Amniotic epithelial cell (primary cell): Measurements from ENCODE around the gene WDR62.
"Not testable (repeated sequence)": the region's sequence is repeated elsewhere in the genome, so short reads cannot be mapped to it uniquely, and the experiment has no call there.

Experiments
- DNase-seq: peaks from one replicate; pipeline ENCODE4 v3.0.0-alpha.2; 2010; ENCODE audit warnings: low read depth

WDR62 gene

GRCh38 chr19:36110487-36111199, 55.9 kb downstream of the WDR62 start, which contains the start of gene OVOL3:
Gene OVOL3, plus strand, starts transcription at chr19:36111143. Its CDS starts 60 bp downstream, at chr19:36111203.
- no peak for DNase-seq

- DNase-seq = no peak
These were observed 56.5 kb downstream of the WDR62 start for GRCh38 chr19:36111200-36111539.

GRCh38 chr19:36112678-36113077, 58.0 kb downstream of the WDR62 start:
- no peak for DNase-seq

- DNase-seq = no peak
These were observed 58.7 kb downstream of the WDR62 start for GRCh38 chr19:36113425-36113824.

GRCh38 chr19:36113894-36114720, 59.4 kb downstream of the WDR62 start:
- peak; percentile 25 for DNase-seq

- DNase-seq = peak; percentile 100
These were observed 60.2 kb downstream of the WDR62 start, which contains the start of gene POLR2I for GRCh38 chr19:36114721-36115452. Gene POLR2I, minus strand, starts transcription at chr19:36114875. Its CDS starts 19 bp downstream, at chr19:36114856.

- DNase-seq = peak; percentile 16
These were observed 61.0 kb downstream of the WDR62 start, which contains the start of gene TBCB for GRCh38 chr19:36115453-36116343. Gene TBCB, plus strand, starts transcription at chr19:36115468. Its CDS starts 93 bp downstream, at chr19:36115561.

GRCh38 chr19:36116344-36116637, 61.6 kb downstream of the WDR62 start:
- DNase-seq = no peak

- DNase-seq = no peak
These were observed 65.6 kb downstream of the WDR62 start for GRCh38 chr19:36120092-36120983.

- DNase-seq = no peak
These were observed 66.3 kb downstream of the WDR62 start for GRCh38 chr19:36120984-36121358.

- DNase-seq = no peak
These were observed 66.9 kb downstream of the WDR62 start for GRCh38 chr19:36121486-36122124.

- no peak for DNase-seq
These were observed 70.9 kb downstream of the WDR62 start for GRCh38 chr19:36125557-36125956.

GRCh38 chr19:36128392-36128736, 73.7 kb downstream of the WDR62 start:
- no peak for DNase-seq

GRCh38 chr19:36131221-36131620, 76.5 kb downstream of the WDR62 start:
- not testable (repeated sequence) for DNase-seq

GRCh38 chr19:36134867-36135266, 80.2 kb downstream of the WDR62 start:
- not testable (repeated sequence) for DNase-seq

- DNase-seq = peak; percentile 61
These were observed 82.4 kb downstream of the WDR62 start for GRCh38 chr19:36136964-36137686.

GRCh38 chr19:36139120-36139472, 84.4 kb downstream of the WDR62 start:
- DNase-seq = no peak

- DNase-seq = peak; percentile 86
These were observed 85.0 kb downstream of the WDR62 start, which contains the start of gene CAPNS1 for GRCh38 chr19:36139473-36140303. Gene CAPNS1, plus strand, starts transcription at chr19:36140066. Its CDS starts 946 bp downstream, at chr19:36141012.
